ENCODE data around the gene AKNA. TPM values are rescaled to one million over a fixed set of nuclear protein-coding genes. Genes with fewer than 3 reads are reported as not detected.

The AKNA gene
- total RNA-seq, 1 donor from 2014 or later = 16.6 TPM

DNA sequence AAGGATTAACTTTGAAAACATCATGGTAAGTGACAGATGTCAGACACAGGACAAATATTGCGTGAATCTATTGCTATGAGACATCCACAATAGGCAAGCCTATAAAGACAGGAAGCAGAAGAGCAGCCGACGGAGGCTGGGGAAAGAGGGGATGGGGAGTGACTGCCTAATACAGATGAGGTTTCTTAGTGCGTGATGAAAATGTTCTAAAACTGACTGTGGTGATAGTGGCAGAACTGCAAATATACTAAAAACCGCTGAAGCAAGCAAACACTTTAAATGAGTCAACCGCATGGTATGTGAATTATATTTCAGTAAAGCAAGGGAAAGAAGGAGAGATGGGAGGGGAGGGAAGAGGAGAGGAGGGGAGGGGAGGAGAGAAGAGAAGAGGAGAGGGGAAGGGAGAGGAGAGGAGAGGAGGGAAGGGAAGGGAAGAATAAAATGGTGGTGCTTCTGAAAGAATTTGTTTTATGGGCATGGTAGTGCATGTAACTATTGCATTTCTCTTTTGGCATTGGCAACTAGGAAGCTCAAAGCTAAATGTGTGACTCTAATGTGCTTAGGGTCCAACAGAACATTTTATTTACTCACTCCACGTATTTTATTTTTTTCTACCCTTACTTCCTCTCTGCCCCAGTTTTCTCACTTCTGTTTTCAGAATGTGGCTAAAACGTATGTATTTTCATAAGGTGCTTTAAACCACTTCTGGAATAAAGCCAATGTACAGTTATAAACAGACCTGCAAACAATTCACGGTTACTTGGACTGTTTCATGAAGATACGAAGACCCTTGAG is 21.3 kb downstream of the AKNA start:
- Mint-ChIP-seq H3K27me3 (ENCODE audit: low read depth) (no peaks in the 10 kb centered on the region), H3K27ac (ENCODE audit: unreplicated experiment) (no peak overlapping the region)

DNA sequence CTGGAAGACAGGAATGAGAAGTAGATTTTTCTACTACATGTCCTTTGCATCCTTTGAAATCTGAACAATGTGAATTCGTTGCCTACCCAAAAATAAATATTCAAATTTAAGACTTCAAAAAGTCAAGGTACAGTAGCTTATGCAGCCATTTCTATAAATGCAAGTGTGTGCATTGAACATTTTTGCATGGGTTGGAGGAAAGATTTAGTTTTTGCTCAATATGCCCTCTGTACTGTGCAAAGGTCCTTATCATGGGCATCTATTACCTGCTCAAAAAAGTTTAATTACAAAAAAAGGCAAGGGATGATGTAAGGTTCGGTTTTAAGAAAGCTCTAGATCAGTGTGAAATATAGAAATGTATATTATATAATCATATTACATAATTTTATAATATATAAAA is 22.6 kb downstream of the AKNA start:
- H3K9me3 Mint-ChIP-seq = peaks cover 4% of the 10 kb centered on the region
- H3K27me3 Mint-ChIP-seq (ENCODE audit: low read depth) = no peaks in the 10 kb centered on the region
- H3K4me1 Mint-ChIP-seq = peaks cover 8% of the 10 kb centered on the region
- DNase-seq (ENCODE audit: low read depth, low spot score) = no peak
- no peak overlapping the region for H3K27ac Mint-ChIP-seq (ENCODE audit: unreplicated experiment)
- H3K4me3 Mint-ChIP-seq = no peak overlapping the region
- peaks cover 10% of the 10 kb centered on the region for H3K36me3 Mint-ChIP-seq (ENCODE audit: low read depth)
- TF ChIP-seq, protein P1, sequence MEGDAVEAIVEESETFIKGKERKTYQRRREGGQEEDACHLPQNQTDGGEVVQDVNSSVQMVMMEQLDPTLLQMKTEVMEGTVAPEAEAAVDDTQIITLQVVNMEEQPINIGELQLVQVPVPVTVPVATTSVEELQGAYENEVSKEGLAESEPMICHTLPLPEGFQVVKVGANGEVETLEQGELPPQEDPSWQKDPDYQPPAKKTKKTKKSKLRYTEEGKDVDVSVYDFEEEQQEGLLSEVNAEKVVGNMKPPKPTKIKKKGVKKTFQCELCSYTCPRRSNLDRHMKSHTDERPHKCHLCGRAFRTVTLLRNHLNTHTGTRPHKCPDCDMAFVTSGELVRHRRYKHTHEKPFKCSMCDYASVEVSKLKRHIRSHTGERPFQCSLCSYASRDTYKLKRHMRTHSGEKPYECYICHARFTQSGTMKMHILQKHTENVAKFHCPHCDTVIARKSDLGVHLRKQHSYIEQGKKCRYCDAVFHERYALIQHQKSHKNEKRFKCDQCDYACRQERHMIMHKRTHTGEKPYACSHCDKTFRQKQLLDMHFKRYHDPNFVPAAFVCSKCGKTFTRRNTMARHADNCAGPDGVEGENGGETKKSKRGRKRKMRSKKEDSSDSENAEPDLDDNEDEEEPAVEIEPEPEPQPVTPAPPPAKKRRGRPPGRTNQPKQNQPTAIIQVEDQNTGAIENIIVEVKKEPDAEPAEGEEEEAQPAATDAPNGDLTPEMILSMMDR (conservative IDR thresholded peaks at IDR 0.05) = no peak

More for the DNA sequence above, 21.3 kb downstream of the AKNA start:
- peaks cover 20% of the 10 kb centered on the region for H3K4me1 Mint-ChIP-seq
- DNase-seq (ENCODE audit: low read depth, low spot score) = no peak
- no peak overlapping the region for H3K4me3 Mint-ChIP-seq
- H3K9me3 Mint-ChIP-seq = peaks cover 4% of the 10 kb centered on the region
- TF ChIP-seq, protein P1 (conservative IDR thresholded peaks at IDR 0.05) = no peak
- peaks cover 5% of the 10 kb centered on the region for H3K36me3 Mint-ChIP-seq (ENCODE audit: low read depth)

DNA sequence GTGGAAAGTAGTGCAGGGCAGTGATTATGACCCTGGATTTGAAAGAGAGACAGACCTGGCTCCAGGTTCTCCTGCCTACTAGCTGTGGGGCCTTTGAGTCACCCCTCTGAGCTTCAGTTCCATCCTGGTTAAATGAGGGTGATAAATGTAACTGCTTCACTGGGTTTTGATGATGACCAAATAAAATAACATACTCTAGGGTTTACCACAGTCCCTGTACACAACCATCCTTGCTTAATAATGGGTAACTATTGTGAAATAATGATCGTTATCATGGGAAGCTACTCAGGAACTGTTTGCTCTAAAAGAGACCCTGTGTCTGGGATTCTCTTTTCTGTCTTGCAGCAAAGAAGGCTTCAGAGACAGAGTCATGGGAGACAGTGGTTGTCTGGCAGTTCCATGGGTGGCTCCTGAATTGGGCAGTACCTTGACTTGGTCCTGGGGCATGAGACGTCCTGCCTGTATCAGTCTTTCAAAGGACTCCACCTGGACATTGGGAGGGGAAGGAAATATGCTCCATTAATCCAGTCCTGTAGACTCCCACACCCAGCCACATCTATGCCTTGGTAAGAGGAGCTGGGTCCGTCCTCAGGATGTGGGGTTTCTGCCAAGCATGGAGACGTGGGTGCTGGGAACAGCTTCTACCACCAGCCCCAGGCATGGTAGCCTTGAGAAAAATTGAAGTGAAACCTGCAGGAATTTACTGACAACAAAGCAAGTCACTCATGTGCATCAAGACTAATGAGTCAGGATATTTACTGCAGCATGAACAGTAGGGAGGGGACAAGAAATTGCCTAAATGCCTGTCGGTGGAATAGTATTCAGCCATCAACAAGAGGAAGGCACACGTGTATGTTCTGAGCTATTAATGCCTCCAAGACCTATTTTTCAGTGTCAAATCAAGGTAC is 23.4 kb downstream of the AKNA start:
- Mint-ChIP-seq H3K27ac (ENCODE audit: unreplicated experiment) (no peak overlapping the region), H3K36me3 (ENCODE audit: low read depth) (peaks cover 5% of the 10 kb centered on the region), H3K4me3 (no peak overlapping the region), H3K9me3 (no peaks in the 10 kb centered on the region), H3K4me1 (peaks cover under 1% of the 10 kb centered on the region), H3K27me3 (ENCODE audit: low read depth) (no peaks in the 10 kb centered on the region)
- DNase-seq (ENCODE audit: low read depth, low spot score) = no peak
- TF ChIP-seq, protein P1 (conservative IDR thresholded peaks at IDR 0.05) = no peak

DNA sequence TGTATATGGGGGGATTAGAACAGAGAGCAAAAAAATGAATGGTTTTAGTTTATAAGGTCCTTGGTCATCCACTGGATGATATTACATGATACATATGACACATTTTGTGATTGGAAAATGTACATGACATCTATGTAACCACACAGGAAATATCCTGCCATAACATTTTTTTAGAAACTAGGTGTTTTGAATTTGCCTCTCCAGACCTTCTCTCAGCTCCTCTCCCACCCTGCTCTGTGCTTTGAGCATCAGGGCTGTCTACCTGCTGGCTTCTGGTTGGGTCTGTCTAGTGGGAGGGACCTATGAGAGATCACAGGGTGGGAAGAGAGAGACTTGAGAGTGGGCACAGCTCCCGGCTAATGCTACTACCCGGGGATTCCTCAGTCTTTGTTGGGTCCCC is 24.4 kb downstream of the AKNA start:
- Mint-ChIP-seq H3K4me1 (no peaks in the 10 kb centered on the region), H3K4me3 (no peak overlapping the region), H3K36me3 (ENCODE audit: low read depth) (peaks cover 4% of the 10 kb centered on the region), H3K27ac (ENCODE audit: unreplicated experiment) (no peak overlapping the region), H3K27me3 (ENCODE audit: low read depth) (no peaks in the 10 kb centered on the region), H3K9me3 (no peaks in the 10 kb centered on the region)
- DNase-seq (ENCODE audit: low read depth, low spot score) = no peak
- TF ChIP-seq, protein P1 (conservative IDR thresholded peaks at IDR 0.05) = no peak

DNA sequence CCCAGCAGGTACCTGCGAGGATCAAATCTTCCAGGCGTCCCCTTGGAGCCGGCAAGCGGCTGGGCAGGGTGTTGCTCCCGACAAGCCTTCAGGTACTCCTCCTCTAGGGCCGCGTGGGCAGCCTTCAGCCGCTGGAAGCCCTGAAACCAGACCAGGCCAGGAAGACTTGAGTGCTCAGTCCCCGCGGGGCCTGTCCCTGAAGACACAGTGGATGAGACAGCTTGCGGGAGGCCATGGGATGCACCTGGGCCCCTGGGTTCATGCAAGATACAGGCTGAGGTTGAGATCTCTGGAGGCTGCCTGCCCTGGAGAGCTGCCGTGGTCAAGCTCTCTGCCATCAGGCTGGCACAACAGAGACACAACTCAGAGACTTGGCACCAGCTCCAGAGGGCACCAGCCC is 25.4 kb downstream of the AKNA start:
- Mint-ChIP-seq H3K4me1 (no peaks in the 10 kb centered on the region), H3K9me3 (no peaks in the 10 kb centered on the region), H3K4me3 (no peak overlapping the region), H3K36me3 (ENCODE audit: low read depth) (peaks cover 7% of the 10 kb centered on the region), H3K27me3 (ENCODE audit: low read depth) (no peaks in the 10 kb centered on the region), H3K27ac (ENCODE audit: unreplicated experiment) (no peak overlapping the region)
- TF ChIP-seq, protein P1 (conservative IDR thresholded peaks at IDR 0.05) = no peak
- DNase-seq (ENCODE audit: low read depth, low spot score) = no peak
